ENCODE measurements around the gene CHMP4B.

Gene CHMP4B

DNA sequence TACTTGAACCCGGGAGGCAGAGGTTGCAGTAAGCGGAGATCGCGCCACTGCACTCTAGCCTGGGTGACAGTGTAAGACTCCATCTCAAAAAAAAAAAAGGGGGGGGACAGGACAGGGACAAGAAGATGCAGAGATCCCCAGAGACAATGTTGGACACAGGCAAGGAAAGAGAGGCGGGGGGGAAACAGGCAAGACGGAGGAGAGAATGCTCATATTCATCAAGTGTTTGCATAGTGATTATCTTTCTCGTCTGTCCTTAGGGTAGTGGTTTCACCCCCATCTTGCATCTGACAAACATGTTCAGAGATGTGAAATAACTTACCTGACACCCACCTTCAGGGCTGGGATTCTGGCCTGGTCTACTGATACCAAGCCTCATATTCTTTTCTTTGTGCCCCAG lies 29.0 kb downstream of the CHMP4B start:
- TF ChIP-seq CTCF (conservative IDR thresholded peaks at IDR 0.05; ENCODE audit: control insufficient read depth, insufficient read depth, low read depth, low read length), result no peak
- H3K4me3 ChIP-seq (ENCODE audit: control insufficient read depth, low read depth, low read length), result no peak overlapping the region
- no peak for DNase-seq (ENCODE audit: low read depth)

DNA sequence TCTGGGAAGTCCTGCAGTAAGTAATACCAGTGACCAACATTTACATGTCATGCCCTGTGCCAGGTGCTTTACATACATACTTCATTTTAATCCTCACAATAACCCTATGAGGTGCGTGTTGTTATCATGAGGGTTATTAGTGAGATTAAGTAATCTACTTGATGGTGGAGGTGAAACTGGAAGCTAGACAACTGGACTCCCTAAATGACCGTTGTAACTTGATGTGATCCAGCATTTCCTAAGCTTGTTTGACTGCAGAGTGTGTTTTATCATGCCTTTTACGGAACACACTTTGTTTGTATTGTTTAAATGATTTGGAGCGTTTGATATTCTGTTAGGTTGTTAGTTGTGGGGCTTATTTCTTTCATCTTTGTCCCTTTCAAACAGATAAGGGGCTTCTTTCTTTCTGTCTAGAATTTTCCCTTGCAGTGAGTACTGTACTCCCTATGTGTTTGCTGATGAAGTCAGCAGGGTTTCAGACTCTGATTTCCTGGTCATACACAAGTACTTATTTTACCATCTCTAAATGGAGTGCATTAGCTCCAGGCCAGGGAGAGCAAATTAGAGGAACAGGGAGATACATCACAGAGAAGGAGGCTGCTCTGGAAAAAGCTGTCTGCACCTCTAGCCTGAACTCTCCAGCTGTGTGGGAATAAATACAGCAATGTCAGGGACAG lies 29.7 kb downstream of the CHMP4B start:
- DNase-seq (ENCODE audit: low read depth), result no peak
- H3K4me3 ChIP-seq (ENCODE audit: control insufficient read depth, low read depth, low read length), result no peak overlapping the region
- TF ChIP-seq CTCF (conservative IDR thresholded peaks at IDR 0.05; ENCODE audit: control insufficient read depth, insufficient read depth, low read depth, low read length), result no peak

DNA sequence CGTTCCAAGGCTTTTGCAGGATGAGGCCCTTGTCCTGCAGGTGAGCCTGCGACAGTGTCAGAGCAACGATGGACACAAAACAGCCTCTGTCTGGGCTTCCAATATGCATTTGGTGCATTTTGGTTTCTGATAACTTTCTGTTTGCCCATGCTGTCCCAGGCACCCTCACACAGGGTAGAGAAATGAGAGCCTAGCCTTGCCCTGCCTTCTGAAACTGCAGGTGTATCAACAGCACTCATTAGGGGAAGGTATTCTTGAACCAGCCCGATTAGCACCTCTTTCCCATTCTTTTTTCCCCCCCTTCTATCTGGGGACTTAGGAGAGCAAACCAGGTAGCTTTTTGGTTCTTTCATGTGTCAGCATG lies 30.3 kb downstream of the CHMP4B start:
- no peak overlapping the region for H3K4me3 ChIP-seq (ENCODE audit: control insufficient read depth, low read depth, low read length)
- no peak for TF ChIP-seq CTCF (conservative IDR thresholded peaks at IDR 0.05; ENCODE audit: control insufficient read depth, insufficient read depth, low read depth, low read length)
- no peak for DNase-seq (ENCODE audit: low read depth)

- no peak overlapping the region for H3K4me3 ChIP-seq (ENCODE audit: control insufficient read depth, low read depth, low read length)
- DNase-seq (ENCODE audit: low read depth), result no peak
- no peak for TF ChIP-seq CTCF (conservative IDR thresholded peaks at IDR 0.05; ENCODE audit: control insufficient read depth, insufficient read depth, low read depth, low read length)
These were observed 31.2 kb downstream of the CHMP4B start for GRCh38 chr20:33842346-33842745.

- no peak overlapping the region for H3K4me3 ChIP-seq (ENCODE audit: control insufficient read depth, low read depth, low read length)
- no peak for TF ChIP-seq CTCF (conservative IDR thresholded peaks at IDR 0.05; ENCODE audit: control insufficient read depth, insufficient read depth, low read depth, low read length)
- no peak for DNase-seq (ENCODE audit: low read depth)
These were observed 31.9 kb downstream of the CHMP4B start for GRCh38 chr20:33843050-33843449.

- TF ChIP-seq CTCF (conservative IDR thresholded peaks at IDR 0.05; ENCODE audit: control insufficient read depth, insufficient read depth, low read depth, low read length), result no peak
- DNase-seq (ENCODE audit: low read depth), result no peak
- no peak overlapping the region for H3K4me3 ChIP-seq (ENCODE audit: control insufficient read depth, low read depth, low read length)
These were observed 32.7 kb downstream of the CHMP4B start for GRCh38 chr20:33843854-33844253.
